Neural cell (in vitro differentiated cells): Measurements from ENCODE around the gene CYP39A1.

Experiments used
- EP300 ChIP-seq: fragments of 450-650 bp; conservative IDR thresholded peaks from 2 replicates; pipeline ENCODE4 v1.6.1; 2014; ENCODE audit warnings: antibody characterized with exemption, mild to moderate bottlenecking, moderate library complexity; ENCODE audit not compliant: poor library complexity, severe bottlenecking
- POLR2AphosphoS5 ChIP-seq: IDR thresholded peaks from 2 replicates; pipeline ENCODE4 v1.6.1; 2012
- REST ChIP-seq: IDR thresholded peaks from 2 replicates; pipeline ENCODE4 v1.6.1; 2012; ENCODE audit warnings: borderline replicate concordance
- SMC3 ChIP-seq: fragments of 450-650 bp; conservative IDR thresholded peaks from 2 replicates; pipeline ENCODE4 v1.6.1; 2014; ENCODE audit warnings: antibody characterized with exemption, mild to moderate bottlenecking, moderate library complexity; ENCODE audit not compliant: poor library complexity
- TF ChIP-seq, protein P1 (sequence below): fragments of 450-650 bp; IDR thresholded peaks from 2 replicates; pipeline ENCODE4 v1.5.1; 2014; ENCODE audit warnings: antibody characterized with exemption, mild to moderate bottlenecking, moderate library complexity; ENCODE audit not compliant: poor library complexity, severe bottlenecking

DNA sequence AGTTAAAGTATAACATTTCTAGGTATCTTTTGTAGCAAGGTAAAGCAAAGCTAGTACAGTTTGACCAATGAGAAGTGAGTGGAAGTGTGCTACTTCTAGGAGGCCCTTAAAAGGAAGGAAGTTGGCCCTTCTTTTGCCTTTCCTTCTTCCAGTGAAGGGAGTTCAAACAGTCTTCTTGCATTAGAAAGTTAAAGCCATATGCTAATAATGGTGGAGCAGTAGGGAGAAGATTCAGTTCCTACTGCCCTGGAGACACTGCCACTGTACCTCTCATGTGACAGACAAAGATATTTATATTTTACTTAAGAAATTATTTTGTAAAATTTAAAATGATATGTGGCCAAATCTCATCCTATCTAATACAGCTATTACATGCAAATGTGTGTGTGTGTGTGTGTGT is 135.4 kb downstream of the CYP39A1 start:
- TF ChIP-seq POLR2AphosphoS5 (no peak), SMC3 (no peak), REST (no peak), EP300 (no peak)
- TF ChIP-seq, protein P1, sequence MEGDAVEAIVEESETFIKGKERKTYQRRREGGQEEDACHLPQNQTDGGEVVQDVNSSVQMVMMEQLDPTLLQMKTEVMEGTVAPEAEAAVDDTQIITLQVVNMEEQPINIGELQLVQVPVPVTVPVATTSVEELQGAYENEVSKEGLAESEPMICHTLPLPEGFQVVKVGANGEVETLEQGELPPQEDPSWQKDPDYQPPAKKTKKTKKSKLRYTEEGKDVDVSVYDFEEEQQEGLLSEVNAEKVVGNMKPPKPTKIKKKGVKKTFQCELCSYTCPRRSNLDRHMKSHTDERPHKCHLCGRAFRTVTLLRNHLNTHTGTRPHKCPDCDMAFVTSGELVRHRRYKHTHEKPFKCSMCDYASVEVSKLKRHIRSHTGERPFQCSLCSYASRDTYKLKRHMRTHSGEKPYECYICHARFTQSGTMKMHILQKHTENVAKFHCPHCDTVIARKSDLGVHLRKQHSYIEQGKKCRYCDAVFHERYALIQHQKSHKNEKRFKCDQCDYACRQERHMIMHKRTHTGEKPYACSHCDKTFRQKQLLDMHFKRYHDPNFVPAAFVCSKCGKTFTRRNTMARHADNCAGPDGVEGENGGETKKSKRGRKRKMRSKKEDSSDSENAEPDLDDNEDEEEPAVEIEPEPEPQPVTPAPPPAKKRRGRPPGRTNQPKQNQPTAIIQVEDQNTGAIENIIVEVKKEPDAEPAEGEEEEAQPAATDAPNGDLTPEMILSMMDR, result no peak
